ENCODE data around the gene RBM5. TPM values are rescaled to one million over a fixed set of nuclear protein-coding genes. Genes with fewer than 3 reads are reported as not detected.
A peak's percentile ranks its signal among the peaks of the same experiment; 100 is the strongest.

Gene RBM5
- total RNA-seq, 4 donors from 2014 or later = 41.1 to 108 (median 48.2) TPM

GRCh38 chr3:50124052-50124799, 35.5 kb downstream of the RBM5 start:
- DNase-seq (peak in 1 of 2 donors; percentile 13), ATAC-seq (no peak)
- no peaks in the 10 kb centered on the region for H3K27me3 ChIP-seq
- no peak overlapping the region for H3K27ac ChIP-seq
- peaks cover 0 to 14% of the 10 kb centered on the region in 2 donors for H3K36me3 ChIP-seq
- in situ Hi-C loops (cut with MboI; ENCODE audit: low sequenced_read_pairs in 4 of 4) (loop anchor here (5.0 to 10.0 kb wide), 2 partner anchors 61 to 63 kb away; no protein-coding TSS in a partner anchor), intact Hi-C loops (cut with DNase I; ENCODE audit: low total_unique reads) (no loop called here)
- H3K9me3 ChIP-seq = no peaks in the 10 kb centered on the region
- TF ChIP-seq POLR2A (IDR thresholded peaks at IDR 0.05) = no peak
- no peak for TF ChIP-seq CTCF (IDR thresholded peaks at IDR 0.05 in 4 of 5, conservative IDR thresholded peaks at IDR 0.05 in 1 of 5)
- H3K4me3 ChIP-seq = no peak overlapping the region
- H3K4me1 ChIP-seq = peaks cover 3 to 5% of the 10 kb centered on the region in 2 donors

- in situ Hi-C loops (cut with MboI; ENCODE audit: low sequenced_read_pairs in 4 of 4) = loop anchor here (5.0 to 10.0 kb wide), 2 partner anchors 60 to 63 kb away; no protein-coding TSS in a partner anchor
Measured at GRCh38 chr3:50124800-50125178, 36.1 kb downstream of the RBM5 start.

GRCh38 chr3:50125541-50126286, 37.0 kb downstream of the RBM5 start:
- no peak for ATAC-seq
- DNase-seq = peak in 1 of 2 donors; percentile 14
- intact Hi-C loops (cut with DNase I; ENCODE audit: low total_unique reads) (no loop called here), in situ Hi-C loops (cut with MboI; ENCODE audit: low sequenced_read_pairs in 4 of 4) (loop anchor here in 1 of 4 donors (10.0 kb wide), 1 partner anchor 59 kb away; no protein-coding TSS in a partner anchor)
- no peak for TF ChIP-seq CTCF (IDR thresholded peaks at IDR 0.05 in 4 of 5, conservative IDR thresholded peaks at IDR 0.05 in 1 of 5)
- no peak for TF ChIP-seq POLR2A (IDR thresholded peaks at IDR 0.05)
- Histone ChIP-seq H3K4me3 (no peak overlapping the region), H3K9me3 (no peaks in the 10 kb centered on the region), H3K36me3 (peaks cover 0 to 1% of the 10 kb centered on the region in 2 donors), H3K27ac (no peak overlapping the region), H3K4me1 (peaks cover 3 to 5% of the 10 kb centered on the region in 2 donors), H3K27me3 (no peaks in the 10 kb centered on the region)

More at GRCh38 chr3:50124800-50125178, 36.1 kb downstream of the RBM5 start:
- DNase-seq (peak in 1 of 2 donors; percentile 17), ATAC-seq (no peak)
- Histone ChIP-seq H3K27ac (no peak overlapping the region), H3K9me3 (no peaks in the 10 kb centered on the region), H3K27me3 (no peaks in the 10 kb centered on the region), H3K4me1 (peaks cover 3 to 5% of the 10 kb centered on the region in 2 donors), H3K4me3 (no peak overlapping the region), H3K36me3 (peaks cover 0 to 9% of the 10 kb centered on the region in 2 donors)
- TF ChIP-seq CTCF (IDR thresholded peaks at IDR 0.05 in 4 of 5, conservative IDR thresholded peaks at IDR 0.05 in 1 of 5) (no peak), POLR2A (IDR thresholded peaks at IDR 0.05) (no peak)
- intact Hi-C loops (cut with DNase I; ENCODE audit: low total_unique reads) = no loop called here

- H3K4me3 ChIP-seq = no peak overlapping the region
- H3K27me3 ChIP-seq = no peaks in the 10 kb centered on the region
- H3K27ac ChIP-seq = no peak overlapping the region
- no peaks in the 10 kb centered on the region for H3K36me3 ChIP-seq
- intact Hi-C loops (cut with DNase I; ENCODE audit: low total_unique reads) (no loop called here), in situ Hi-C loops (cut with MboI; ENCODE audit: low sequenced_read_pairs in 4 of 4) (loop anchor here in 1 of 4 donors (10.0 kb wide), 1 partner anchor 58 kb away; no protein-coding TSS in a partner anchor)
- DNase-seq (no peak), ATAC-seq (no peak)
- no peak for TF ChIP-seq CTCF (IDR thresholded peaks at IDR 0.05 in 4 of 5, conservative IDR thresholded peaks at IDR 0.05 in 1 of 5)
- no peak for TF ChIP-seq POLR2A (IDR thresholded peaks at IDR 0.05)
- H3K4me1 ChIP-seq = peaks cover 2 to 3% of the 10 kb centered on the region in 2 donors
- no peaks in the 10 kb centered on the region for H3K9me3 ChIP-seq
Measured at GRCh38 chr3:50126287-50127211, 37.8 kb downstream of the RBM5 start.

Measured in gastrocnemius medialis (tissue), 4 donors.